Stimulated activated CD8-positive, alpha-beta memory T cell treated with anti-CD3 and anti-CD28 coated beads, Interleukin-4, amount 100 ng/mL, for 48 hours (primary cell): ENCODE results near the gene TARBP2.

Source experiments
- DNase-seq: peaks from one replicate; pipeline ENCODE4 v3.0.0-alpha.2; 2020

TARBP2 gene

DNA sequence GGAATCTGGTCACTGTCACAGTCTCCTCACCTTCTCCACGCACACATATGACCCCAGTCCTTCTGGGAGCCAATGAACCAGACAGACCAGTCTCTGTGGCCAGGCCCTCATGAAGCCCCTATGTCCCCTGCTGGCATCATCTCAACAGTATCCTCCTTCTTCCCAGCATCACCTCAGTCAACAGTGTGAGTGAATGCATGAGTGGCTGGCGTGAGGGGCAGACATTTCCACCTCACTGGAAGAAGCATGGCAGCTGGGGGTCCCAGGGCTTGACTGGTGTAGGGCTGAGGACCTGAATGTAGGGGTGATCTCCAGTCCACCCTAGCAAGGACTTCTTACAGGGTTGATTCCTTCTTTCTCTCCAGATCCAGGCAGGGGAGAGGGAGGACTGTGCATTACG is 3.6 kb upstream of the TARBP2 start:
- DNase-seq: no peak

DNA sequence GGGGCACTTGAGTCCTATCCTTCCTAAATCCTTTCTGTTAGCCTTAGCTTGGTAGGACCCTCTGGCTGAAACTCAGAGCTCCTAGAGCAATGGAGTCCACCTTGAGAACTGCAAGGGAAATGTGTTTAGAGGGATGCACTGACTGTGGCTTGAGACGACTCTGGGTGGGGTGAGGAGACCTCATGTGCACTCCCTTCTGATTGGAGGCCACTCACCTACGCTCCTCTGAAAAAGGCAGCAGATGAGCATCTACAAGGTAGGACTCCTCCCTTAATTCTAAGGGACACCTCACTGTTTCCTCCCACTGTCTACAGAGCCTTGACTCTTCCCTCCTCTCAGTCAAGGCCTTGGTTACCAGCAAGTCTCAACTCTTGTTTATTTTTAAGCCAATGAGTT is 2.9 kb upstream of the TARBP2 start:
- no peak for DNase-seq

DNA sequence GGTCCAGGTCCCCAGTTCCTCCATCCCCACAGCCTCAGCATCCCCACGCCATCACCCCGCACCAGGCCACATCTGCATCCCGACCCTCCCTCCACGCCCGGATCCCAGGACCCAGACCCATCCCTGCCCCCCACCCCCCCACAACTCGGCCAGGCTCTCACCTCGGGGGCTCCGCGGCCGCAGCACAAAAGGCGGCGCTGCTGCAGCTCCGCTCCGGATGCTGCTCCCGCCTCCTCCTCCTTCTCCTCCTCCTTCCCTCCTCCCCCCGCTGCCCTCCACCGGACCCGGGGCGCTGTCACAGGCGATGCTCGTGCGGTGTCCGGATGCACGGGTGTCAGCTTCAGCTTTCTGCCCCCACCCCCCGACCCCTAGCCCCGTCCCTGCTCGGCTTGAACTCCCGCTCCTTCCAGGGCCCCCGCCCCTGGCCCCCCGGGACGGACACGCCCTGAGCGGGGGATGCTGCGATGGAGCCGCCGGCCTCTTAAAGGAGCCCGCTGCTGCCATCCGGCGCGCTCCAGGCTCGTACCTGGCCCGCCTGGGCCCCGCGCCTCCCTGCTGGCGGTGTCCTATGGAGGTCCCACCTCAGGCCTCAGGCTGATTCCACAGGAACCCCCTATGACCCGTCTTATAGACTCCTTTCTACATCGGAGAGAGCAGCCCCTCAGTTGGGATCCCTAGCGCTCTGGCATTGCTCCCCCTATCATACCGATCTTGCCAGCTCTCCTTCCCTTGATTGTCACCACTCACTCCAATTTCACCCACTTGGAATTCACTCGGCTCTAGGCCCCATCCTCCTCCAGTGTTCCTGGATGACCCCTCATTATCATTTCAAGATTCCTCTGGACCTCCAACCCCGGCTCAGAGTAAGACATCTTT is 1.6 kb upstream of the TARBP2 start, which contains the start of gene MAP3K12:
TSS of gene MAP3K12 (minus strand) at position 193 of the 876 bp plus-strand sequence. CDS start 12,067 bp downstream, outside the sequence.
- DNase-seq: peak; percentile 75

DNA sequence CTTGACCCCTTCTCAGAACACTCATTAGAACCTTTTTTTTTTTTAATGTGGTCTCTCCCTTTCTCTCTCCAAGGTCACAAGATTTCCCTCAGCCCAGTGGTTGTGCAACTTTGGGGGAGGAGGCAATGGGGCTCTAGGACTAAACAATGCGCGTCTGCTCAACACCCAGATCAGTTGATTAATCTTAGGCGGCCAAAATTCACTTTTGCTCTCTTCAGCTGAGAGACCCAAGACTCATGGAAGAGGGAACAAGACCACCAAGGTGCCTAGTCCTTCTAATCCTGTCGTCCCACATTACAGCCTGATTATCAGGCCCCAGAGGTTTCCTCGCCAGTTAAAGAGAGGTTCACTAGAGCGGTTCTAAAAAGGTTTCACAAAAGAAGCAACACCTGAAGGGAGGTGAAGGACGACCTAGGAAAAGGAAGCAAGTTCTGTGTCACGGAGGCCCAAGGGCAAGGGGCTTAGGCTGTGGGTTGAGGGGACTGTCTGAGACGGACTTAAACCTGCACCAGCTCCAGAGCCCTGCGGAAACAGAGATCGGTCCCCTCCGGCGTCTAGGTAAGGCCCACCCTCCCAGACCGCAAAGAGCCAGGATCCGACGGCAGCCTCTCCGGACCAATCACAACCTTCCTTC is 824 bp upstream of the TARBP2 start:
- DNase-seq: no peak

DNA sequence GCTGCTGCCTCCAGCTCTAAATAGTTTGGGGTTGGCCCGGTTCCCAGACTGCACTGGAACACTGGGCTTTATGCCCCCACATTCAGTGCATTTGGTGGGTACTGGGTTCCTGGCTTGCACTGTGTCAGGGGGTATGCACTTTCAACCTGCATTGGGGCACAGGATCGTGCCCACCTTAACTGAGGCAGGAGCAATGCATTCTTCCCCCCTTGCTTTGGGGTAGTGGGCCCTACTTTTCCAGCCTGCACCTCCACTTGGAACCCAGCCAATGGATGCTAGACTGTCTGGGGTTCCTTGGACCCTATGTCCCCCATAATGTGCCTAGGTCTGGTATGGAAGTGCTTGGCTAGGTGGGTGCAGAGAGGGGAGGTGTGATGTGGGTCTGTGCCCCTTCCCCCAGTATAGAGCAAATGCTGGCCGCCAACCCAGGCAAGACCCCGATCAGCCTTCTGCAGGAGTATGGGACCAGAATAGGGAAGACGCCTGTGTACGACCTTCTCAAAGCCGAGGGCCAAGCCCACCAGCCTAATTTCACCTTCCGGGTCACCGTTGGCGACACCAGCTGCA is 615 bp downstream of the TARBP2 start:
- no peak for DNase-seq

DNA sequence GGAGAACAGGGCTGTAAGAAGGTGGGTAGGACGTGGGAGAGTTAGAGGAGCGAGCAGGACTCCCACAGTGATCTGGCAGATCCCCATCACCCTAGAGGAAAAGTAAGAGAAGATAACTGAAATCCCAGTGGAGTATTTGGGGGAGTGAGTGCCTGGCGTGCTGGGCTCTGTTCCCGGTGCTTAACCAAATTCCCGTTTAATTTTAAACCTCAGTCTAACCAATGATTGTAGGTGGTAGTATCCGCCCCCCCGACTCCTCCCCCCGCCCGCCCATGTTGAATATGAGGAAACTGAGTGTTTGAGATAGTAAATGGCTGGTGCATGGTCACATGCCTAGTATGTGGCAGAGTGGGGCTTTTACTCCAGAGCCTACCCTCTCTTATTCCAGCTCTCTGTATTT is 1.2 kb downstream of the TARBP2 start:
- DNase-seq: no peak

DNA sequence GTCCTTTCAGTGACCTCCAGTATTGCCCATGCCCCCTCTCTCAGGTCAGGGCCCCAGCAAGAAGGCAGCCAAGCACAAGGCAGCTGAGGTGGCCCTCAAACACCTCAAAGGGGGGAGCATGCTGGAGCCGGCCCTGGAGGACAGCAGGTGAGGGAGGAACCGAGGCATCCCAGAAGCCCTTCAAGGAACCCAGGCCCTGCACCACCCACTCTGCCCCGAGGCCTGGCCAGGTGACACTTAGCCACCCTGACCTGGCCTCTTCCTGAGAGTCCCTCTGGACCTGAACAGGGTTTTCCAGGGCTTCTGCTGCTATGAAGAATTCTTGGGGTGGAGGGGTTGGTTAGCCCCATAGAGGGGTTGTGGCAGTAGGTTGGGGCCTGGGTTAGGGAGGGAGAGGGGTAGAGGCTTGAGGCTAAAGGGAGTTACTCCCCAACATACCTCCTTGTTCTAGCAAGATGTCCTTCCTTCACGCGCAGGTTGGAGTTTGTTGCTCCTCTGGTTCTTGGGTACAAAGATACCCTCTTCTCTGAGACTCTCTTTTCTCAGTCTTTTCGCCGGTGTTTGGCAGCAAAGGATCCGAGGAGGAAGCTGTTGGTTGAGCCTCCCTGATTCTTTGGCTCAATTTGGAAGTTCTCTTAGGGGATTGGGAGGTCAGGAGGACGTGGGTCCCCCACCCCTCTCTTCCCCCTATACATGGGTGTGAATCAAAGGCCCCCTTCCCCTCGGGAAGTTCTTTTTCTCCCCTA is 2.1 kb downstream of the TARBP2 start:
- DNase-seq: no peak

DNA sequence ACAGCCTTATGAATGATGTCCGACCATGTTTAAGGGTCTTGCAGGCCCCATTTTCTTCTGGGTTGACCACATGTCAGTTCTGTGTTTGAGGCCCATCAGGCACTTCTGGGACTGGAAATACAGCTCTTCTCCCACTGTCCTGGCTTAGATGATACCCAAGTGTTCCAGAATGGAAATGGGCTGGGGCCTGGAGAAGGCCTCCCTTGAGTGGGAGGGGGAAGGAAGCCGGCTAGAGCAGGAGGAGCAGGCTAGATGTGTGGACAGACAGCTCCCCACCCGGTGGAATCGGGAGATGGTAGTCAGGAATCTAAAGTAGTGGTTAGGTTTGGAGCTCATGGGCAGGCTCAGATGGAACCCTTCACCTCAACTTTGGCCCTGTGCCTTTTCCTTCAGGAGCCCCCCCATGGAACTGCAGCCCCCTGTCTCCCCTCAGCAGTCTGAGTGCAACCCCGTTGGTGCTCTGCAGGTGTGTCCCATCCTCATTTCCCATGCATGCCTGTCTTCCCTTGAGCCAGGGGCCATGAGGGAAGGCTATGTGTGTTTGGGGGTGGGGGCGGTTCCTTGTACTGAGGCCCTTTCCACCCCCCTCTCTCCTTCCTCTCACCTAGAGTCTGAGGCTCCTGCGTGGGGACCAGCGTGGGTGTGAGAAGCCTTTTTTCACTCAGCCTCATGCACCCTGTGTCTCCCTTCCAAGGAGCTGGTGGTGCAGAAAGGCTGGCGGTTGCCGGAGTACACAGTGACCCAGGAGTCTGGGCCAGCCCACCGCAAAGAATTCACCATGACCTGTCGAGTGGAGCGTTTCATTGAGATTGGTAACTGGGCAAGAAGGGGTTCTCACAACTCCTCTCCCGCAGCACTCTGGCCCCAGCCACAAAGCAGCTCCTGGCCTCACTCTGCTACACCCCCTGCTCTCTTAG is 3.2 kb downstream of the TARBP2 start:
- DNase-seq: no peak

DNA sequence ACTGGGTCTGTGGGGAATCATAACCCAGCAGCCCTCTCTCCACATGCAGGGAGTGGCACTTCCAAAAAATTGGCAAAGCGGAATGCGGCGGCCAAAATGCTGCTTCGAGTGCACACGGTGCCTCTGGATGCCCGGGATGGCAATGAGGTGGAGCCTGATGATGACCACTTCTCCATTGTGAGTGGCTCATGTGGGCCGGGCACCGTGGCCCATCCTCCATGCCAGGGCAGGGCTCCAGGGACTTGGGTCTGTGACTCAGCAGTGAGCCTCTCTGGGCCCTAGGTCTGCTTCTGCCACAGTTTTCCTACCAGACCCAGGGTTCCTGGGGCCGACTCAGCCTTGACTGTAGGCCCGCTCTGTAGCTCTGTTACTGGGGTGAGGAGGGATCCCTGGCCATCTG is 4.0 kb downstream of the TARBP2 start:
- no peak for DNase-seq

DNA sequence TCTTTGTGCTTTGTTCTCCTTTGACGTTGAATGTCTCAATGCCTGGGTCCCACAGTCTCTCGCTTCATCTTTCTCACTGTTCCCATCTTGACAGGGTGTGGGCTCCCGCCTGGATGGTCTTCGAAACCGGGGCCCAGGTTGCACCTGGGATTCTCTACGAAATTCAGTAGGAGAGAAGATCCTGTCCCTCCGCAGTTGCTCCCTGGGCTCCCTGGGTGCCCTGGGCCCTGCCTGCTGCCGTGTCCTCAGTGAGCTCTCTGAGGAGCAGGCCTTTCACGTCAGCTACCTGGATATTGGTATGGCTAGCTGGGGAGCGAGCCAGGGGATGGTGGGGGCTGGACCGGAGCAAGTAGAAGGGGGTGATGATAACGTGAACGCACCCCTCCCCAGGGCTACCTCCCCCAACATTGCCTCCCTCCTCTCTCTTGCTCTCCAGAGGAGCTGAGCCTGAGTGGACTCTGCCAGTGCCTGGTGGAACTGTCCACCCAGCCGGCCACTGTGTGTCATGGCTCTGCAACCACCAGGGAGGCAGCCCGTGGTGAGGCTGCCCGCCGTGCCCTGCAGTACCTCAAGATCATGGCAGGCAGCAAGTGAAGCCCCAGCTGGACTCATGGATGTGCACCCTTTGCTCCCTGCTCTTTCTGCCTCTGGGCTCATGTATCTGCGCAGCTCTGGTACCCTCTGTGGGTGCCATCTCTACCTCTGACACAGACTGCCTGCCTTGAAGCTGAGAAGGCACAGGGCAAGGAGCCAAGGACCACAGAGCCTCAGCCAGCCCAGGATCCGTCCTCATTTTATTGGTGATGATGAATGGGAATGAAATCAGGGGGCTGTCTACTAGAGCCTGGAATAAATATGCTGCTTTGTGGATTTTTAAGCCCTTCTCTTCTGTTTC is 4.7 kb downstream of the TARBP2 start:
- DNase-seq: no peak

DNA sequence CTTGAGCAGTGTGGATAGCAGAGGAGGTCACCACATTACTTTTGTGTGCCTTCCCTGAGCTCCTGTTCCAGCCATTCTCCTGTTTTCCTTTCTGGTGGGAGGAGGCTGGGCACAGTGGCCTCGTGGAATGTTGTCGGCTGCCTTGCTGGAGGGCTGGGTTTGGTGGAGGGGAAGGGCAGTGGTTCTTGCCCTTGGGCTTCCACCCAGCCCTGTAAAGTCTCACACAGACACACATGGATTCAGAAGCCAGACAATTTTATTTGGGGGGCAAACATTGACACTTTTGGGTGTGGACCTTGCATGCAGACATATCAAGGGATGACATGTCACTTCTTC is 5.3 kb downstream of the TARBP2 start:
- no peak for DNase-seq

DNA sequence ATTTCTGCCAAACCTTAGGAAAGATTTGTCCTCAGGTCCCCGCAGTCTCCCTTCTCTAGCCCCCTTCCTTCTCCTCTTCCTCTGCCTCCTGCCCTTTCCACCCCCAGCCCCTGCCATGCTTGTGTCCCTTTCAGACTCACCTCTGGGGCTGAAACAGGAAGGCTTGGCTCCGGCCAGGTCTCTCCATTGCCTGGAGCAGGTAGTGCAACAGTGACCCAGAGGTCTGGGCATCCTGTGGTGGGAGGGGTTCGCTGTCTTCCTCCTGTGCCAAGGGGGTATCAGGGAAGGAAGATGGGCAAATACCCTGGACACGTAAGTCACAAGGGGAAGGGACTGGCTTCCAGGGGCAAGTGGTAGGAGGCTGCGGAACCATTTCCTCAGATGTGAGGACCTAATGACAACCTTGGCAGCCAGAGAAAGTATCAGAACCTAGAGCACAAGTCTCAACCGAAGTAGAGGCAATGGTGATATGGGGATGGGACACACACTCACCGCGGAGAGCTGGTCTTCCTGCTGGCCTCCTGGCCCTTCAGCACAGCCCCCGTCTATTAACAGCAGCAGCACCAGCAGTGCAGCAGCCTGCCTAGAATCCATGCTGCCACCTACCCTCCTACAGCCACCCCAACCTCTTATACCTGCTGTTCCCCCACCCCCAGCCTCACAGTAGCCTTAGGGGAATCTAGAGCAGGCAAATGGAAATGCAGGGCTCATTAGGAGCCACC is 6.0 kb downstream of the TARBP2 start, which contains the start of gene NPFF:
TSS of gene NPFF (minus strand) at position 604 of the 722 bp plus-strand sequence. CDS start at position 594, 10 bp downstream.
- DNase-seq: no peak

DNA sequence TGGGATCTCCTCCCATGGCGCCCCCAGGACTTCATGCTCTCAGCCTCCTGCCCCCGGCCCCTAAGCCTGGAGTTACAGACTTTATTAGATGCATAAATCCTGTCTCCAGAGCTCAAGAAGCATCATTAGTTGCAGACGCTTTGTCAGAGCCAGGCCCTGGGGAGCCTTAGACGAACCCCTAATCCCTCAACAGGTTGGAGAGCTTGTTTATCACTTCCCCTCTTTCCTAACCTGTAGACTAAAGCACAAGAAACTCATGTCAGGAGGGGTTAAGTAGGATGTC is 6.5 kb downstream of the TARBP2 start:
- no peak for DNase-seq

DNA sequence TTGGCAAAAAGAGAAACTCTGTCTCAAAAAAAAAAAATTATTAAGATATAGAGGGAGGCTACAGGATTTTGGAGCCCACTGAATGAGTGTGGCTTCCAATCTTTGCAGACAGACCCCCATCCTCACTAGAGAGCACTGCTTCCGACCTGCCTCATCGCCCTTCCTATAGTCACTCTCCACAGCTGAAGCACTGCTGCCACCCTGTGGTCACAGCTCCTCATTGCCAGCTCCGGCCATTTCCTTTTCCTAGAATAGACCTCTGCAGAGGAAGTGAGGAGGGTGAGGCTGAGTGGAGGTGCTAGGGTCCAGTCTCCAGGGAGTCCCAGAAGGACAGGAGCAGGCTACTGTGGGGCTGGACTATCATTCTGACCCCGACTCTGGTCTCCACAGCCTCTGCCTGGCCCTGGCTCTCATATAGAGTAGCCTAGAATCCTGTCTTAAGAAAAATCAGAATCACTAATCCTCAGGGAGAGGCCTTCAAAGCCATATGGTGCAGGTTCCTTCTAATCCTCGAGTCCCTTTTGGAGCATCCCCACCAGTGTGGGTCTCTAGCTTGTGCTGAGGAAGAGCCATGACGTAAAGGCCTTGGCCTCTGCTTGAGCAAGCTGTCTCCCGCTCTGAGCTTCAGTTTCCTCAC is 7.6 kb downstream of the TARBP2 start:
- DNase-seq: peak; percentile 93

DNA sequence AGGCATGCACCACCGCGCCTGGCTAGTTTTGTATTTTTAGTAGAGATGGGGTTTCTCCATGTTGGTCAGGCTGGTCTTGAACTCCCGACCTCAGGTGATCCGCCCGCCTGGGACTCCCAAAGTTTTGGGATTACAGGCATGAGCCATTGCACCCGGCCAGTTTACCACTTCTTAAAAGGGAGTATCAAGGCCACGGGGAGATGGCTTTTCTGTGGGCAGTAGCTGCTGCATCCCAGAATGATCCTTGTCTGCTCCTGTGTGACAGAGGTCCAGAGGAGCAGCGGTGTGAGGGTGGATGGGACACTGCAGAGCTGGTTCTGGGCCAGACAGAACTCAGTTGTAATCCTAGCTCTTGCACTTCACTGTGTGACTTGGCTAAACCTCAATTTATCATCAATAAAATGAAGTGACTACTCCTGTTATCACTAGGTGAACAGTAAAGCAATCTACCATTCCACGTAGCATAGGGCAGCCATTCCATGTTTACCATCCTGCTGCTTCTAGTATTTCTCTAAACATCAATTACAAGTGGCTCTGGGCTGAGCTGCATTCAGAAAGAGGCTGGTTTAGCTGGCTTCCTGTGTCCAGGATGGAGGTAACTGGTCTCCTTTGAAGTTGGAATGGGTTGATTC is 9.2 kb downstream of the TARBP2 start:
- DNase-seq: no peak

DNA sequence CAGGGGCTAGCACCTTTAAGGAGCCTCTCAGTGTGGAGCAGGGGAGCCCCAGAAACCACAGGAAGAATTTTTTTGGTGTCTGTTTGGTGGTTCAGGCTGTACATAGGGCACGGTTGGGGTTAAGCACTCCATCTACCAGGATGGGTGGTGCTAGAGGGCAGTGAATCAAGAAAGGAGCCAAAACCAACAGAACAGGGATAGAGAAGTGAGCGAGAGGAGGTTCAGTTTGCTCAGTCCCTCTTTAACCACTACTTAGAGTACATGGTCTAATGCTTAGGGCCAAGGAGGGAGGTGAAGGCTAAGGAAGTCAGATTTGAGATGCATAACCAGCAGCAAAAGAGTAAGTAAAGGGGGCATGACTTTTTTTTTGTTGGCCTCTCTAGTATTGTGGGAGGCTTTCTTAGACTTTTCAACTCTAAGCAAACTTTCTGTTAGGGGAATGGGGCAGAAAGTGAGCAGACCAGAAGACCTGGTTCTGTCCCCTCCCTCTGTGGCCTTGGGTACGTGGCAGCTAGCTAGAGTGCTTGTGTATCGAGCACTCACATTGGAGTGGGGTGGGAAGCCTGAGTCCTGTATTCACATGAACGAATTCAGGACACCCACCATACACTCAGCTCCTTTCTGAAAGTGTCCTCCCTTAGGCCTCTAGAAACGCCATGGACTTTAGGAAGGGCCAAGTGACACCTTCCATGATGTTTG is 12.8 kb downstream of the TARBP2 start:
- DNase-seq: no peak

DNA sequence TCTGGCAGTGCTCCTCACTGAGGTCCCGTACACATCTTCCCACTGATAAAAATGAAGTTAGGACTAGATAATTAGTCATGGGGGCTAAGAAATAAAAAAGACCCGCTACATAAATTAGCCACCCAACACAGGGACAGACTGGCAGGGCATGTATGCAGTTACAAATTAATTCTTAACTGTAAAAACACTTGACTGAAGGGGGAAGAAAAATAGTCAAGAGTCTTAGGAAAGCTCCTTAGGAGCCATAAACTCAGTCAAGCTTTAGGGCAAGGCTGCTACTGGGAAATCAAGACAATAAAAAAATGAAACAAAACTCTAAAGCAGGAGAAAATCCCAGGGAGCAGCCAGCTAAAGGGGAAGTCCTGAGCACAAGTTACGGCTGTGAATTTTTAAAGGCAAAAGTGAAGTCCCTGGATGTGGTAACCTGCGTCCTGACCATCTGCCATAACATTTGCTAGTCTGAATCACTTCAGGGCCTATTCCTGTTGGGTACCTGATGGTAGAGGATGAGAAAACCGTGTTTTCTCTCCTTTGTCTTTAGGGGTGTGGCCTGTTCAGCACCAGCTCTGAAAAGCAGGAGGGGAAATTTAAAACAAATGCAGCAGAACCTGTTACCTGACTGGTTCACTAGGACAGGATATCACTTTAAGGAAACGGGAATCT is 13.7 kb downstream of the TARBP2 start:
- DNase-seq: no peak

DNA sequence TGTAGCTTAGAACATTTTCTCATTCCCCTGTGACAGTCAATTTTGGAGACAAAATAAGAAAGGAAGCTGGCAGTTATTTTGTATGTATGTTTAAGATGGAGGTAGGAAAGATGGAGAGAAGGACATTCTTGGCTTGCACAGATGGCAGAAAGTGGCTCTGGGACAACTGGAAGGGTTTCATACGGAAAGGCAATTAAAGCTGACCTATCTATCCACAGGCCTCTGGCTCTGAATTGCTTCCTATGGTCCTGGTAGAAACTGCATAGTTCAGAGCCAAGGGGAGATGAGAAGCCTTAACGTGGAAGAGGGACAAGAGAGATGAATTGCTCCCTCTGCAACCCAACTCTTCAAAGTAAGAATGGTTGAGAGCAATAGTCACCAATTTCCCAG is 14.2 kb downstream of the TARBP2 start:
- no peak for DNase-seq
